ENCODE data around the gene MRAP. TPM values are rescaled to one million over a fixed set of nuclear protein-coding genes. Genes with fewer than 3 reads are reported as not detected.

Gene MRAP
- total and polyA plus RNA-seq, 4 donors: 0.18 to 3.8 (median 0.24) TPM; not detected in 1

DNA sequence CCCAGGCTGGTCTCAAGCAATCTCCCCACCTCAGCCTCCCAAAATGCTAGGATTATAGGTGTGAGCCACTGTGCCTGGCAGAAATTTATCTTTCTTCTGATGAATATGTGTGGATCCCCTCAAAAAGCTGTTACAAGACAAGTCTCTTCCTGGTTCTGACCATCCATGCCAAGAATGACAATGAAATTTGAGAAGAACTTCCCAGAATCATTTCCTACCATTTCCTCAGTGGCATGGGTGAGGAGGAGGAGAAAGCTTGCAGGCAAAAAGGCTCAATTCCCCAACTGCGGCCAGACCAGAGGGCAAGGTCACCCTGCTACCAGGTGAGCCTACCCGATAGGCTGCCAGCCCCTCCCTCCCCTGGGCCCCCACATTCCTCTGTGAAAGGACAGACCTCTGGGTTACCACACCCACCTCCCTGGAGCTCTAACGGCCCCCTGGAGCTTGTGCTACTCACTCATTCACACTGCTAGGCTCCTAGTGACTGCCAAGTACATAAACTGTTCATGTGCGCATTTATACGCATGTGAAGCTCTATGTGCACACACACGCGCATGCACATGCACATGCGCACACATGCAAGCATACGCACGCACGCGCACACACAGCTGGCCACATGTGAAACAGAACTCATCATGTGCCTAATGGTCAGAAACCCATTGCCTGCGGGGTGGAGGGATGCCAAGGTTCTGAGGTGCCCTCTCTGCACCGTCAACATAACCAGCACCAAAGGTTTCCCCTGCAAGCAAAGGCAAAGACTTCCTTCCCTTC lies 17.0 kb downstream of the MRAP start:
- no peak for DNase-seq
- H3K36me3 ChIP-seq (ENCODE audit: control insufficient read depth in 4 of 4, insufficient read depth in 4 of 4, low read length in 4 of 4): peaks cover 13 to 62% (median 29%) of the 10 kb centered on the region in 4 donors
- no peaks in the 10 kb centered on the region for H3K9me3 ChIP-seq (ENCODE audit: control insufficient read depth in 4 of 4, insufficient read depth in 3 of 4, low read length in 3 of 4)
- H3K4me3 ChIP-seq: no peak overlapping the region
- TF ChIP-seq CTCF (IDR thresholded peaks at IDR 0.05; ENCODE audit: control extremely low read depth, extremely low read depth): no peak
- H3K27me3 ChIP-seq (ENCODE audit: control insufficient read depth in 3 of 3, insufficient read depth in 3 of 3, low read length in 2 of 3): no peaks in the 10 kb centered on the region
- WGBS, 2 donors: 92 to 97% methylated on average over 14 of the region's 14 CpGs
- H3K27ac ChIP-seq (ENCODE audit: low read depth in 1 of 2, low read length in 1 of 2): no peak overlapping the region
- no peak overlapping the region for H3K9ac ChIP-seq (ENCODE audit: insufficient read depth in 1 of 2, low read length in 2 of 2)
- no peak for ATAC-seq (ENCODE audit: insufficient read depth, low FRiP score)
- no peaks in the 10 kb centered on the region for H3K4me1 ChIP-seq (ENCODE audit: control insufficient read depth in 5 of 5, insufficient read depth in 5 of 5, low read length in 5 of 5)

- WGBS, 2 donors: 94 to 96% methylated on average over 19 to 22 of the region's 22 CpGs
- Histone ChIP-seq H3K27ac (ENCODE audit: low read depth in 1 of 2, low read length in 1 of 2) (no peak overlapping the region), H3K9ac (ENCODE audit: insufficient read depth in 1 of 2, low read length in 2 of 2) (no peak overlapping the region), H3K9me3 (ENCODE audit: control insufficient read depth in 4 of 4, insufficient read depth in 3 of 4, low read length in 3 of 4) (no peaks in the 10 kb centered on the region), H3K4me3 (no peak overlapping the region), H3K4me1 (ENCODE audit: control insufficient read depth in 5 of 5, insufficient read depth in 5 of 5, low read length in 5 of 5) (no peaks in the 10 kb centered on the region), H3K36me3 (ENCODE audit: control insufficient read depth in 4 of 4, insufficient read depth in 4 of 4, low read length in 4 of 4) (peaks cover 14 to 63% (median 36%) of the 10 kb centered on the region in 4 donors), H3K27me3 (ENCODE audit: control insufficient read depth in 3 of 3, insufficient read depth in 3 of 3, low read length in 2 of 3) (no peaks in the 10 kb centered on the region)
- TF ChIP-seq CTCF (IDR thresholded peaks at IDR 0.05; ENCODE audit: control extremely low read depth, extremely low read depth): no peak
- no peak for DNase-seq
- ATAC-seq (ENCODE audit: insufficient read depth, low FRiP score): no peak
Measured at GRCh38 chr21:32316361-32317215, 17.9 kb downstream of the MRAP start.

GRCh38 chr21:32317726-32318125 lies 19.1 kb downstream of the MRAP start:
- Histone ChIP-seq H3K27ac (ENCODE audit: low read depth in 1 of 2, low read length in 1 of 2) (no peak overlapping the region), H3K4me1 (ENCODE audit: control insufficient read depth in 5 of 5, insufficient read depth in 5 of 5, low read length in 5 of 5) (no peaks in the 10 kb centered on the region), H3K4me3 (no peak overlapping the region), H3K36me3 (ENCODE audit: control insufficient read depth in 4 of 4, insufficient read depth in 4 of 4, low read length in 4 of 4) (peaks cover 22 to 64% (median 41%) of the 10 kb centered on the region in 4 donors), H3K9ac (ENCODE audit: insufficient read depth in 1 of 2, low read length in 2 of 2) (no peak overlapping the region), H3K27me3 (ENCODE audit: control insufficient read depth in 3 of 3, insufficient read depth in 3 of 3, low read length in 2 of 3) (no peaks in the 10 kb centered on the region), H3K9me3 (ENCODE audit: control insufficient read depth in 4 of 4, insufficient read depth in 3 of 4, low read length in 3 of 4) (no peaks in the 10 kb centered on the region)
- DNase-seq: no peak
- 84 to 87% methylated on average over 9 of the region's 9 CpGs for WGBS, 2 donors
- no peak for TF ChIP-seq CTCF (IDR thresholded peaks at IDR 0.05; ENCODE audit: control extremely low read depth, extremely low read depth)
- no peak for ATAC-seq (ENCODE audit: insufficient read depth, low FRiP score)
